Measurements from ENCODE around the gene GPR148. TPM values are rescaled to one million over a fixed set of nuclear protein-coding genes. Genes with fewer than 3 reads are reported as not detected.

The GPR148 gene
- total and polyA plus RNA-seq, 2 of the 4 experiments (the other 2 are of a cell fraction), result not detected

- no peak for TF ChIP-seq RCOR1 (IDR thresholded peaks at IDR 0.05; ENCODE audit: insufficient replicate concordance, low read length)
- no peak for TF ChIP-seq BHLHE40 (IDR thresholded peaks at IDR 0.05; ENCODE audit: low read depth, low read length)
- TF ChIP-seq ELK1 (IDR thresholded peaks at IDR 0.05; ENCODE audit: borderline replicate concordance, low read depth, low read length), result no peak
- TF ChIP-seq MAFK (IDR thresholded peaks at IDR 0.05; ENCODE audit: low read depth, low read length), result no peak
- TF ChIP-seq USF2 (IDR thresholded peaks at IDR 0.05; ENCODE audit: low read depth, low read length), result no peak
- no peak for TF ChIP-seq SMC3 (IDR thresholded peaks at IDR 0.05; ENCODE audit: low read depth, low read length)
- no peak for TF ChIP-seq MXI1 (IDR thresholded peaks at IDR 0.05; ENCODE audit: borderline replicate concordance, low read depth, low read length)
- no peak for TF ChIP-seq CTCF (conservative IDR thresholded peaks at IDR 0.05; ENCODE audit: low read depth, low read length)
- no peak for TF ChIP-seq CEBPB (IDR thresholded peaks at IDR 0.05; ENCODE audit: low read depth, low read length)
- TF ChIP-seq CHD1 (IDR thresholded peaks at IDR 0.05; ENCODE audit: low read depth, low read length), result no peak
- TF ChIP-seq RAD21 (IDR thresholded peaks at IDR 0.05; ENCODE audit: low read length), result no peak
- no peak for TF ChIP-seq MAZ (IDR thresholded peaks at IDR 0.05; ENCODE audit: borderline replicate concordance, low read depth, low read length)
- no peak for TF ChIP-seq RFX5 (IDR thresholded peaks at IDR 0.05; ENCODE audit: low read depth, low read length)
- no peak for TF ChIP-seq NFE2L2 (IDR thresholded peaks at IDR 0.05; ENCODE audit: low read depth, low read length)
- TF ChIP-seq FOS (IDR thresholded peaks at IDR 0.05; ENCODE audit: low read depth, low read length), result no peak
- Histone ChIP-seq H3K79me1 (ENCODE audit: low read depth in 1 of 2, low read length in 2 of 2) (no peaks in the 10 kb centered on the region), H3K14ac (replicated peaks; ENCODE audit: low read depth, low read length) (no peak overlapping the region), H2BK120ac (ENCODE audit: low read depth, low read length) (no peak overlapping the region), H3K36me3 (ENCODE audit: control insufficient read depth, insufficient read depth, low read length) (no peaks in the 10 kb centered on the region), H2AK5ac (ENCODE audit: low read depth, low read length) (no peak overlapping the region), H4K8ac (ENCODE audit: low read depth in 2 of 2, low read length in 2 of 2) (no peak overlapping the region), H3K9me1 (ENCODE audit: insufficient read depth, low read length) (no peaks in the 10 kb centered on the region), H4K20me1 (ENCODE audit: insufficient read depth, low read length) (no peaks in the 10 kb centered on the region), H3K23ac (ENCODE audit: low read depth, low read length) (no peak overlapping the region), H2AFZ (replicated peaks; ENCODE audit: low read length, poor library complexity) (no peak overlapping the region), H3K27me3 (ENCODE audit: control insufficient read depth, insufficient read depth, low read length) (no peaks in the 10 kb centered on the region), H2BK20ac (ENCODE audit: low read depth, low read length) (no peak overlapping the region), H3K4me3 (ENCODE audit: insufficient read depth, low read depth, low read length) (no peak overlapping the region), H3K4ac (ENCODE audit: low read depth, low read length) (no peak overlapping the region), H3K4me1 (ENCODE audit: control insufficient read depth, insufficient read depth, low read length) (no peaks in the 10 kb centered on the region), H2BK5ac (ENCODE audit: low read depth, low read length, poor library complexity, severe bottlenecking) (no peak overlapping the region), H3K9ac (ENCODE audit: low read depth, low read length) (no peak overlapping the region), H2BK15ac (ENCODE audit: low read depth, low read length) (no peak overlapping the region), H3K18ac (ENCODE audit: low read depth, low read length) (no peak overlapping the region), H3K27ac (ENCODE audit: insufficient read depth, low read length) (no peak overlapping the region), H4K91ac (ENCODE audit: insufficient read depth, low read depth, low read length) (no peak overlapping the region), H3K56ac (ENCODE audit: extremely low read depth, insufficient read depth, low read length) (no peak overlapping the region), H3K9me3 (ENCODE audit: control insufficient read depth, insufficient read depth, low read length) (no peaks in the 10 kb centered on the region; the same call in 1 of the 2 replicates), H4K5ac (ENCODE audit: low read depth, low read length) (no peak overlapping the region), H3K4me2 (ENCODE audit: low read depth, low read length) (no peak overlapping the region), H2AK9ac (replicated peaks; ENCODE audit: low read depth, low read length, poor library complexity) (no peak overlapping the region)
- POLR2A ChIA-PET (ENCODE audit: unreplicated experiment), result no interaction called here
- intact Hi-C loops (cut with micrococcal nuclease), result no loop called here
- dilution Hi-C loops (cut with HindIII; ENCODE audit: low sequenced_read_pairs, unreplicated experiment), result no loop called here
- 58% methylated on average over 10 of the region's 22 CpGs; no CpG with 5 or more reads in 1 of the 2 experiments for WGBS, 2 experiments (ENCODE audit: extremely low coverage in 2 of 2, insufficient read length in 1 of 2)
- DNase-seq, result no peak
- CTCF ChIA-PET, result no interaction called here
- BruUV-seq (replicated peaks), result no TSS peak
- in situ Hi-C loops (cut with MboI; ENCODE audit: low sequenced_read_pairs), result no loop called here
- no peak for ATAC-seq (ENCODE audit: low read depth)
These were observed 34.1 kb downstream of the GPR148 start for GRCh38 chr2:130762910-130763385.

All from IMR-90 (cell line).